ENCODE results near the gene MMD2.

The MMD2 gene

DNA sequence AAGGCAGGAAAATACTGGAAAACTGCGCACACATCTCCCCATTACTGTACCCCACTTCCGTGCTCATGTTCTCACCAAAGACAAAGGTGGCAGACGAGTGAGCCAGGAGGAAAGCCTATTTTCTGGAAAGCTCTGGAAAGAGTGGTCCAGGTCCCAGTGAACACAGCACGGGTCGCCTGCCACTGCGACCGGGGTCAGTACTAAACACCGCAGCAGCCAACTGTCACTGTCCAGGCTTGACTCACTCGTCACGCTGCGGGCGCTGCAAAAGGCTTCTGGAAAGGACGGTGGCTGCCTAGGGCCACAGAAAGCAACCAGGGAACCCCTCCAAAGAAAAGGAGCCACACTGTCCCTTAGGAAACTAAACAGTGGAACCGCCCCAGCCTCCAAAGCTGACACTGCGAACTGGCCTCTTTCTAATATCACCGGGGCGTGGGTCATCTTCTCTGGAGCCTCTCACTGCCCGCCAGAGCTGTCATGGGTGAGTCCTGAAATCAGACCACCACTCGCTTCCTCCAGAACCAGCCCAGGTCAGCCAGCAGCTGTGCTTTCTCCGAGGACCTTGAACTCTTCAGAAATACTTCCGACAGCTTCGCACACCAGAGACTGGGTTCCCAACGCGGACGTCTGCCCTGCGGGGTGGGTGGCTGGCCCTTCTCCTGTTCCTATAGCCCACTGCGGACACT lies 79.4 kb downstream of the MMD2 start:
- peaks cover 11% of the 10 kb centered on the region for H3K27me3 Mint-ChIP-seq
- no peak overlapping the region for H3K27ac Mint-ChIP-seq
- no peak overlapping the region for H3K4me3 Mint-ChIP-seq
- H3K36me3 Mint-ChIP-seq: no peaks in the 10 kb centered on the region
- no peaks in the 10 kb centered on the region for H3K9me3 Mint-ChIP-seq
- H3K4me1 Mint-ChIP-seq: peaks cover 6% of the 10 kb centered on the region
- no peak for ATAC-seq (ENCODE audit: low read depth)
- DNase-seq (ENCODE audit: low spot score in 2 of 2): no peak

DNA sequence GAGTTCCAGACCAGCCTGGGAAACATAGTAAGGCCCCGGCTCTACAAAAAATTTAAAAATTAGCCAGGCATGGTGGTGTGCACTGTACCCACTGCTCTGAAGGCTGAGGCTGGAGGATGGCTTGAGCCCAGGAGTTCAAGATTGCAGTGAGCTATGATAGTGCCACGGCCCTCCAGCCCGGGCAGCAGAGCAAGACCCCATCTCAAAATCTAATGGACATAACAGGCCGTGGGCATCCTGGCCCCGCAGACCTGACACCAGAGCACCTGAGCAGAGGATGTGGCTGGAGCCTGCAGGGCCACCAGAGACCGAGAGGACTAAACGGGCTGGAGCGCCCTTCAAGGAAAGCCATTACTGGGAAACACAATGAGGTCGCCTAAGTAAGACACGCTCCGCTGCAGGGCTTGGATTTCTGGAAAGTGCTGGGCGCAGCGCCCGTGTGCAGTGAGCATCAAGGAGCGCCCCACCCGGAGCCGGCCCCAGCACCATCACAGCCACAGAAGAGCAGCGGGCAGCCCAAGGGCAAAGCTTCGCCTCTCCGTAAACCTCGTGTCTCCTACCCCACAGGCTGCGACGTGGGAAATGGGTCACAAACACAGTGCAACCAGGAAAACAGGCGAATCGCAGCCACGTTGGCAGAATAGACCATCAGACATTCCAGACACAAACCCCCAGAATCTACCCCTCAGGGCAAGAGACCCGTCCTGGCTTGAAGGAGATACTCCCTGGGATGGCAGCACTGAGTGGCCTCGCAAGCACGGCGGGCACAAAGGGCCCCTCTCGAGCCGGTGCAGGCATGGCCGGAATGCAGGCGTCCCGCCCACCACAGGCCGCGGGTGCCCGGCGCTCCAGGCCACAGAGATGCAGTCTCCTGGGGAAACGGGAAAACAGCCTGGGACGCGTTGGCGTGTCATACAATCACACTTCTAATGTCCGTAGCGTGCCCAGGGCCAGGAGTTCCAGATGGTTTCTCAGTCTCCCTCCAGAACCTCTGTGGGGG lies 80.4 kb downstream of the MMD2 start:
- DNase-seq (ENCODE audit: low spot score in 2 of 2) (no peak), ATAC-seq (ENCODE audit: low read depth) (no peak)
- Mint-ChIP-seq H3K27ac (no peak overlapping the region), H3K4me3 (no peak overlapping the region), H3K4me1 (peaks cover 6% of the 10 kb centered on the region), H3K9me3 (no peaks in the 10 kb centered on the region), H3K27me3 (peaks cover 11% of the 10 kb centered on the region), H3K36me3 (no peaks in the 10 kb centered on the region)

DNA sequence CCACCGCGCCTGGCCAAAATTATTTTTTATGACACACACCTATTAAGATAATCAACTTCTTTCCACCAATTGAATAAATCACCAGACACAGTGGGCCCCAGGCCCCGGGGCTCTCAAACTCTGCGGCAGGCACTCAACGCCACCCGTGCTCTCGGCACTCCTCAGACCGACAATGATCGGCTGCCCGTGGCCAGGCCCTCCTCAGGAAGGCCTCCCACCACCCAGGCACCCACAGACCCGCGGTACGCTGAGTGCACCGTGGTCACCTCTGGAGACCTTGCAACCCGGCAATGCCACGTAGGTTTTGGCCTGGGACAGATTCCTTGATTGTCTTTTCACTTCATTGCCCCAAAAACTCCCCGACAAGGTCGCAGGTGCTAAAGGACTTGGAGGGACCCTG lies 82.4 kb downstream of the MMD2 start:
- Mint-ChIP-seq H3K4me3 (no peak overlapping the region), H3K4me1 (no peaks in the 10 kb centered on the region), H3K27me3 (peaks cover 10% of the 10 kb centered on the region), H3K27ac (no peak overlapping the region), H3K9me3 (no peaks in the 10 kb centered on the region), H3K36me3 (no peaks in the 10 kb centered on the region)
- no peak for ATAC-seq (ENCODE audit: low read depth)
- DNase-seq (ENCODE audit: low spot score in 2 of 2): no peak

DNA sequence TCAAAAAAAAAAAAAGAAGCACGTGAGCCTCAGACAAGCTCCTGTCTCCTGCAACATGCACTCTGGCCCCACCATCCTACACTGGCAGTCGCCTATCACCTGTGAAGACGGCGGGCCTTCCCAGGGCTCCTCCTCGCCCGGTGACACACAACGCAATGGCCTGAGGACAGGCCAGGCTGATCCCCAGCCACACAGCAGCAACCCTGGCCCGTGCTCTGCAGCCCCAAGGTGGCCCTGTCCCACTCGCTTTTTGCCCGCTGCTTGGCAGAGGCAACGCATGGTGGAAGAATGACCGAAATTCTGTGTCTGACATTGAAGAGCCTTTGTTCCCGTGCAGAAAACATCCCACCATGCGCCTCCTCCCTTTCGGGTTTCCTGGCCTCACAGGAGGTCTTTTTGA lies 83.6 kb downstream of the MMD2 start:
- H3K9me3 Mint-ChIP-seq: no peaks in the 10 kb centered on the region
- no peak for ATAC-seq (ENCODE audit: low read depth)
- H3K27ac Mint-ChIP-seq: no peak overlapping the region
- H3K36me3 Mint-ChIP-seq: no peaks in the 10 kb centered on the region
- no peak for DNase-seq (ENCODE audit: low spot score in 2 of 2)
- H3K4me1 Mint-ChIP-seq: no peaks in the 10 kb centered on the region
- no peak overlapping the region for H3K4me3 Mint-ChIP-seq
- H3K27me3 Mint-ChIP-seq: peaks cover 9% of the 10 kb centered on the region

DNA sequence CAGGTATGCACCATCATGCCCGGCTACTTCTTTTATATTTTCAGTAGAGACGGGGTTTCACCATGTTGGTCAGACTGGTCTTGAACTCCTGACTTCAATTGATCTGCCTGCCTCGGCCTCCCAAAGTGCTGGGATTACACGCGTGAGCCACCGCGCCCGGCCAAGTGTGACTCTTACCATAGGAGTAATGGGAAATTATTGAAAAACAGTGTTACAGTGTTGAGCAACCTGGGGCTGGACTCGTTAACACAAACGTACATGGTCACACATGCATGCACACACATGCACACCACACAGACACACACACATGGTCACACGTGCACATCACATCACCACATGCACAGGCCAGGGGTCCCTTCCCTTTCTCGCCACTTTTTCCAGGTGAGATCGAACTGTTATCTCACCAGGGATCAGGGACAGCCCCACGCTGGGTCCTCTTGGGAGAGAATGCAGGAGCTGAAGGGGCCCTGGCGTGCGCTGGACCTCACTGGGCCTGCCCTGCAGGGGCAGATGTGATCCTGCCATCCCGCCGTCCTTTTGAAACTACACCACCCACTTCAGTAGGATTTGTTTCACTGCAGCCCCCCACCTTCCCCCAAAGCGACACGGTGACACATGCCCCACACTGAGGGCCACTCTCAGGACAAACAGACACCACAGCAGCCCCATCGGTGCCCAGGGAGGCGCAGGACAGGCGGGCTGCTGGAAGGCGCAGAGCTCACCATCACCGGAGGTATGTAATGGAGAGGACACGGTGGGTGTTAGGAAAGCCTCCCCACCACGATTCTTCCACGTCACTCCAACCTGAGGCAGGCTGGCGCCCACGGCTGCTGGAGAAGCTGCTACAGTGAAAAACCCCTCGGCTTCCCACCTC lies 85.7 kb downstream of the MMD2 start:
- Mint-ChIP-seq H3K27ac (no peak overlapping the region), H3K4me1 (no peaks in the 10 kb centered on the region), H3K9me3 (peaks cover 2% of the 10 kb centered on the region), H3K36me3 (no peaks in the 10 kb centered on the region), H3K4me3 (no peak overlapping the region), H3K27me3 (peaks cover 16% of the 10 kb centered on the region)
- DNase-seq (ENCODE audit: low spot score in 2 of 2) (no peak), ATAC-seq (ENCODE audit: low read depth) (no peak)

DNA sequence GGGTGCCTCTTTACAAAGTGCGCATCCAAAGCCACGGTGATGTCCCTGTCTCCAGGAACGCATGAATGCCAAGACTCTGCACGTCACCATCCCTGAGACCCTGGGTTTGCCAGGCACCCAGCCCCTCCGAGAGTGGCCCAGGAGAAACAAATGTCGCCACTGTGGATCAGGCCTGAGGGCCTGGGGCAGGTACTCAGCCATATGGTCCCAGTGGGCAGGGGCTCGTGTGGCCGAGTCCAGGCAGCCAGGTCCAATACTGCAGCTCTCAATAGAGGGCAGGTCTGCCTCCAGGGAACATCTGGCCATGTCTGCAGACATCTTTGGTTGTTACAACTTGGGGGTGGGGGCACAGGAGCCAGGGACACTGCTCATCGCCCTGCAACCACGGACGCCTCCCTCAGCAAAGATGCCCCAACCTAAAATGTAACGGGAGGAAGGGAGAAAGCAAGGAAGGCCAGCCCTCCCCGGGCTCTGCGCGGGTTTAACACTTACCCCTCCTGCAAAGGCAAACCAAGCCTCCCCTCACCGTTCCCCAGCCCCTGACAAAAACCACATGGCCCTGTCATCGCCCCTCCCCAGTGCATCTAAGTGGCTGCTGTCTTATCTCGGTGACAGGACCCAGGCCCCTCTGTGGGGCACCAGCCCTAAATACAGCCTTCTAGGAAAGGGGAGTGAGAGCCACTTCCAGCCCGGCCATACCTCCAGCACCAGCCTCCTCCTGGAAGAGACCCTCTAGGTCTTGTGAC lies 86.9 kb downstream of the MMD2 start:
- Mint-ChIP-seq H3K9me3 (peaks cover 2% of the 10 kb centered on the region), H3K27ac (no peak overlapping the region), H3K27me3 (peaks cover 14% of the 10 kb centered on the region), H3K4me1 (no peaks in the 10 kb centered on the region), H3K4me3 (no peak overlapping the region), H3K36me3 (no peaks in the 10 kb centered on the region)
- ATAC-seq (ENCODE audit: low read depth): no peak
- no peak for DNase-seq (ENCODE audit: low spot score in 2 of 2)

DNA sequence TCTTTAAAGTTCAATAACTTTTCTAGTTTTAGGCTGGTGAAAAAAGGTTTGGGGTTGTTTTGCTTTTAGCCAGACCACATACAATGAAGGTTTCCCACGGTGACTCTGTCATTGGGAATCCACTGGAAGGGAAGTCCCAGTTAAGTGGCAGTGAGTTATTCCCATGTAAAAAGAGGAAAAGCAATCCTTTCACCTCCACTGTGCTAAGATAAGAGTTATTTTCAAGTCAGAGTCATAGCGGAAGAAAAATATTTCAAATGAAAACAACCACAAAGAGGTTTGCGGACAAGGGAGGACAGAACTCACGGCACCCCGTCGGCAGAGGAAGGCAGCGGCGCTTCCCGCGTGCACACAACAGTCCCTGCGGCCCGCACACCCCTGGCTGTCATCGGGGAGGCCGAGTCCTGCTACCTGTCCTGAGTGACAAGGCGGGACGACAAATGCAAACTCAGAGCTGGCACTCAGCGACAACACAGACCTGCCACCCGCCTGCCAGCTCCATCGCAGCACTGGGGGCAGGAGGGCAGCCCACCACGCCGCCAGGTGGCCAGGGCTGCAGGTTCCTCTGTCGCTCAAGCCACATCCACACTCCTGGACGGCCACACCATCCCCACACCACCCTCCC lies 87.8 kb downstream of the MMD2 start:
- DNase-seq (ENCODE audit: low spot score in 2 of 2) (no peak), ATAC-seq (ENCODE audit: low read depth) (no peak)
- H3K36me3 Mint-ChIP-seq: no peaks in the 10 kb centered on the region
- H3K27me3 Mint-ChIP-seq: peaks cover 14% of the 10 kb centered on the region
- peaks cover 2% of the 10 kb centered on the region for H3K9me3 Mint-ChIP-seq
- H3K27ac Mint-ChIP-seq: no peak overlapping the region
- H3K4me1 Mint-ChIP-seq: no peaks in the 10 kb centered on the region
- no peak overlapping the region for H3K4me3 Mint-ChIP-seq

DNA sequence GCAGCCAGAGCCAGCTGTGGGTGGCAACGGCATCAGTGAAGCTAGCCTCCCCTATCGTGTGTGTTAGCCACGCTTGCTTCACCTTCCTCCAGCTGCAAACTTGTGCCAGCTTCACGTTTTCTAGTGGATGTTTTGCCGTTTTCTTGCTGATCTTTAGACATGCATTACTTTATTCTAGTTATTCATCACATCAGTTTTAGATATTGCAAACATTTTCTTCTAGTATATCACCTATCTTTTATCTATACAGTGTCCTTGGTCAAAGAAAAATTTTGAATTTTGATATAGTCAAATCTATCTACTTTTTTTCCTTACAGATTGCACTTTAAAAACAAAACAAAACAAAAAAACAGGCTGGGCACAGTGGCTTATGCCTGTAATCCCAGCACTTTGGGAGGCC lies 90.5 kb downstream of the MMD2 start:
- H3K27me3 Mint-ChIP-seq: peaks cover 29% of the 10 kb centered on the region
- DNase-seq (ENCODE audit: low spot score in 2 of 2) (no peak), ATAC-seq (ENCODE audit: low read depth) (no peak)
- H3K27ac Mint-ChIP-seq: no peak overlapping the region
- H3K4me3 Mint-ChIP-seq: no peak overlapping the region
- peaks cover 4% of the 10 kb centered on the region for H3K9me3 Mint-ChIP-seq
- no peaks in the 10 kb centered on the region for H3K36me3 Mint-ChIP-seq
- no peaks in the 10 kb centered on the region for H3K4me1 Mint-ChIP-seq

DNA sequence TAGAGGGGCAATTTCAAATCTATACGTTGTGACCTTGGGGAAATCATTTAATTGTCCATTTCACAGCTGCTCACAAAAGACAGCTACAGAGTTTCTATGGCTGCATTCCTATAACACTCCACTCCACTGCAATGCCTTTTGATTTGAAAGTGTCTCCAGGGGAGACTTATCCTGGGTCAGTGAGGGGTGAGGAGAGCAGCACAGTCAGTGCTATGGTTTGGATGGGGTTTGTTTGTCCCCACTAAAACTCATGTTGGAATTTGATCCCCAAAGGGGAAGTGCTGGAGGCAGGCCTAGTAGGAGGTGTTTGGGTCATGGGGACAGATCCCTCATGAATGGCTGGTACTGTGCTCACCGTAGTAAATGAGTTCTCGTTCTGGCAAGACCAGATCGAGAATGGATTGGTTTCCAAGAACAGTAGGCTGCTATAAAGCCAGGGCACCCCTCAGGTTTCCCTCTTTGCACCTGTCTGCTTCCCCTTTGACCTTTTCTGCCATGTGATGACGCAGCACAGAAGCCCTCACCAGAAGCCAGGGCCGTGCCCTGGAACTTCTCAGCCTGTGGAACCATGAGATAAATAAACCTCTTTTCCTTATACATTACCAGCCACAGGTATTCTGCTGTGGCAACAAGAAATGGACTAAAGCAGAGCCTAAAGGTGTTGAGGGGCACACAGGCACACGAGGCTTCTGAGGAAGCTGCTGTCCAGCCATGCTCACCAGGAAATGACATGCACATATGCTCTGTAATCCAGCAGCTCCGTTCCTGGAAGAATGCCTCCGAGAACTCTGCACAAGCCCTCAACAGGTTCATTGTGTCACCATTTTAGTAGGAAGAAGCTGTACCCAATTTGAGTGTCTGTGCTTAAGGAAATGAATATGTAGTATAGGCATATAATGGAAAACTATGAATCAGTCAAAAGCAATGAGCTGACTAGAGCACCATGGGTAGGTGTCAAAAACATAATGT lies 92.2 kb downstream of the MMD2 start:
- Mint-ChIP-seq H3K27me3 (peaks cover 34% of the 10 kb centered on the region), H3K4me1 (no peaks in the 10 kb centered on the region)
- ATAC-seq (ENCODE audit: low read depth): no peak

DNA sequence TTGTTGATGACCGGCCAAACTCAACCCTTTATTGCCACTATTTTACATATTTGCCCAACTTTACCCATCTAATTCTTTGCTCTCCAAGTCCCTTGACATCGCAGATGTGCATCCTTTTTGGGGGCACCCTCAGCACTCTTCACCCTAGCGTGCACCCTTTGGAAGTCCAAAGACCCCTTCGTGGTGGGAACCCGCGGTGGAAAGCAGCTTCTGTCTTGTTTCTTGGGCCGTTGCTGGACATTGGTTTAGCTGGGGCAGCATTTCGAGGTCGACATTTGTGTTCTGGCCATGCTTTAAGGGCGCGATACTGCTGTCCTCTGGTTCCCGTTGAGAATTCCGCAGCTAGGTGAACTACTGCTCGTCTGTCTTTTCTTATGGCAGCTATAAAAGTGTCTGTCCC lies 96.8 kb downstream of the MMD2 start:
- peaks cover 27% of the 10 kb centered on the region for H3K27me3 Mint-ChIP-seq
- no peak for DNase-seq (ENCODE audit: low spot score in 2 of 2)
- peak overlapping the region; percentile 73 for H3K4me3 Mint-ChIP-seq

More for the DNA sequence above, 92.2 kb downstream of the MMD2 start:
- peaks cover 9% of the 10 kb centered on the region for H3K9me3 Mint-ChIP-seq
- peaks cover 4% of the 10 kb centered on the region for H3K36me3 Mint-ChIP-seq
- DNase-seq (ENCODE audit: low spot score in 2 of 2): no peak
- H3K4me3 Mint-ChIP-seq: no peak overlapping the region
- no peak overlapping the region for H3K27ac Mint-ChIP-seq

DNA sequence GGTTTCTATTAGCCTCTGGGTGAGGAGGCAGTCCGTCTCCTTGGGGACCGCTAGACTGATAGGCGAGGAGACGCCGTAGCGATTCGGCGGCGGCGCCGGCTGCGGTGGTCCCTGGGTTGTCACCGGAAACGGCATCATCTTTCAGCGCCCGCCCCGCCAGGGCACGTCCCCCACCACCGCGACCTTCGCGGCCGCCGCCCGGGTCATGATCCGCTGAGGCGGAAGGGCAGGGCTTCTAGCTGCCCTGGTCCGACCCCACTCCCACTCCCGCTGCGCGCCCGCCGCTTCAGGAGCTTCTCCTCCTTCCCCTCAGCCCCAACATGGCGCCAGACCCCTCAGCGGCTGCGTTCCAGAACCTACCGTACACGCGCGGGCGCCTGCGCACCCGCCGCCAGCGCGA lies 97.3 kb downstream of the MMD2 start, which contains the start of gene PAPOLB:
Gene PAPOLB, minus strand, starts transcription at position 358 of the 400 bp plus-strand sequence. Its CDS starts 220 bp downstream, at position 138.
- H3K36me3 Mint-ChIP-seq: peaks cover 4% of the 10 kb centered on the region
- peaks cover 27% of the 10 kb centered on the region for H3K27me3 Mint-ChIP-seq
- peak within 1 kb of the TSS; percentile 73 for H3K4me3 Mint-ChIP-seq
- peaks cover 8% of the 10 kb centered on the region for H3K9me3 Mint-ChIP-seq
- H3K27ac Mint-ChIP-seq: peak within 1 kb of the TSS; percentile 62
- ATAC-seq (ENCODE audit: low read depth) (peak; percentile 74), DNase-seq (ENCODE audit: low spot score in 2 of 2) (peak; percentile 19 to 31)
- H3K4me1 Mint-ChIP-seq: peaks cover 4% of the 10 kb centered on the region

More for the DNA sequence above, 96.8 kb downstream of the MMD2 start:
- peaks cover 4% of the 10 kb centered on the region for H3K36me3 Mint-ChIP-seq
- H3K9me3 Mint-ChIP-seq: peaks cover 8% of the 10 kb centered on the region
- H3K4me1 Mint-ChIP-seq: peaks cover 4% of the 10 kb centered on the region
- no peak for ATAC-seq (ENCODE audit: low read depth)
- H3K27ac Mint-ChIP-seq: peak overlapping the region; percentile 62

DNA sequence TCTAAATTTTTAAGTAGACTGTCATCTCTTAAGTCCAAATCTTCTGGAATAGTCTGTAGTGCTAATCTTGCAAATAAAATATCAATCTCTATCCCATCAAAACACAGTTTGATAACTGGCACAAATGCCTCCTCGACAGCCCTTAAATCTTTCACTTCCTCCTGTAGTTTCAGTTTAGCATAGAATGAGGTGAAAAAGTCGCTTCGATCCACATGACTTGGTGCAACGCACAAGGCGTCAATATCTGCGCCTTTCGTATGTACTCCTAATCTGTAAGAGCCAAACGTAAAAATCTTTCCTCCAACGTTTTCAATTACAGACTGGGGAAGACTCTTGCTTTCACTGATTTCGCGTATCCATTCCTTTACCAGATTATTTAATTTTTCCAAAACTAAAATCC lies 97.8 kb downstream of the MMD2 start:
- Mint-ChIP-seq H3K4me3 (peak overlapping the region; percentile 73), H3K9me3 (peaks cover 8% of the 10 kb centered on the region), H3K27me3 (peaks cover 27% of the 10 kb centered on the region), H3K27ac (peak overlapping the region; percentile 62), H3K36me3 (peaks cover 4% of the 10 kb centered on the region), H3K4me1 (peaks cover 4% of the 10 kb centered on the region)
- ATAC-seq (ENCODE audit: low read depth): peak; percentile 87
- DNase-seq (ENCODE audit: low spot score in 2 of 2): no peak

All from memory B cell (primary cell).